Measurements from ENCODE around the gene SSNA1. TPM values are rescaled to one million over a fixed set of nuclear protein-coding genes. Genes with fewer than 3 reads are reported as not detected.
A peak's percentile ranks its signal among the peaks of the same experiment; 100 is the strongest.

SSNA1 gene
- total RNA-seq, 1 experiment from 2014 or later = 62.3 TPM

- peak within 1 kb of the TSS; percentile 89 for H3K4me3 ChIP-seq (ENCODE audit: low read depth, low read length)
- H3K9me3 Mint-ChIP-seq (ENCODE audit: unreplicated experiment) = no peaks in the 10 kb centered on the region
- H3K4me3 Mint-ChIP-seq (ENCODE audit: unreplicated experiment) = peak within 1 kb of the TSS; percentile 92
- H3K4me1 Mint-ChIP-seq (ENCODE audit: low read depth, unreplicated experiment) = peaks cover 12% of the 10 kb centered on the region
- TF ChIP-seq CTCF (IDR thresholded peaks at IDR 0.05; ENCODE audit: insufficient read depth in 1 of 2, low read depth in 1 of 2, low read length in 1 of 2, severe bottlenecking in 1 of 2, unreplicated experiment in 1 of 2) = no peak
- H3K27ac Mint-ChIP-seq (ENCODE audit: unreplicated experiment) = peak within 1 kb of the TSS; percentile 94
- POLR2A ChIA-PET = interaction anchor here (0.6 to 1.1 kb wide), 4 partner anchors 13 to 61 kb away, joined by 3 to 4 read pairs (median 3); no protein-coding TSS in a partner anchor
- DNase-seq = peak; percentile 88 to 91
- peaks cover 19% of the 10 kb centered on the region for H3K4me1 ChIP-seq
- H3K36me3 Mint-ChIP-seq (ENCODE audit: insufficient read depth, unreplicated experiment) = peaks cover 46% of the 10 kb centered on the region
- no peaks in the 10 kb centered on the region; the same call in 1 of the 2 replicates for H3K36me3 ChIP-seq (ENCODE audit: control insufficient read depth, insufficient read depth, low read length)
- H3K27me3 Mint-ChIP-seq (ENCODE audit: insufficient read depth, unreplicated experiment) = no peaks in the 10 kb centered on the region
- BruUV-seq (replicated peaks) = no TSS peak
- CTCF ChIA-PET = no interaction called here
- intact Hi-C loops (cut with micrococcal nuclease; ENCODE audit: unreplicated experiment) = no loop called here
- H3K27me3 ChIP-seq (replicated peaks; ENCODE audit: control insufficient read depth, insufficient read depth, low read length) = no peaks in the 10 kb centered on the region
- H3K9me3 ChIP-seq = no peaks in the 10 kb centered on the region
Observed at GRCh38 chr9:137205126-137206069, 16.9 kb downstream of the SSNA1 start, which contains the start of the genes NDOR1 and TMEM203. NDOR1 (plus strand) TSS chr9:137205700; CDS start chr9:137205778, 78 bp downstream. TMEM203 (minus strand) TSS chr9:137205648; CDS start chr9:137205414, 234 bp downstream.

GRCh38 chr9:137206602-137207001 is 18.1 kb downstream of the SSNA1 start:
- no peak for TF ChIP-seq CTCF (IDR thresholded peaks at IDR 0.05; ENCODE audit: insufficient read depth in 1 of 2, low read depth in 1 of 2, low read length in 1 of 2, severe bottlenecking in 1 of 2, unreplicated experiment in 1 of 2)
- Mint-ChIP-seq H3K4me1 (ENCODE audit: low read depth, unreplicated experiment) (peaks cover 12% of the 10 kb centered on the region), H3K9me3 (ENCODE audit: unreplicated experiment) (no peaks in the 10 kb centered on the region), H3K27me3 (ENCODE audit: insufficient read depth, unreplicated experiment) (no peaks in the 10 kb centered on the region), H3K36me3 (ENCODE audit: insufficient read depth, unreplicated experiment) (peaks cover 40% of the 10 kb centered on the region), H3K4me3 (ENCODE audit: unreplicated experiment) (peak overlapping the region; percentile 92), H3K27ac (ENCODE audit: unreplicated experiment) (peak overlapping the region; percentile 94)
- BruUV-seq (replicated peaks) = no TSS peak
- POLR2A ChIA-PET = no interaction called here
- Histone ChIP-seq H3K9me3 (no peaks in the 10 kb centered on the region), H3K4me1 (peaks cover 17% of the 10 kb centered on the region), H3K27me3 (replicated peaks; ENCODE audit: control insufficient read depth, insufficient read depth, low read length) (no peaks in the 10 kb centered on the region), H3K36me3 (ENCODE audit: control insufficient read depth, insufficient read depth, low read length) (no peaks in the 10 kb centered on the region; the same call in 1 of the 2 replicates), H3K4me3 (ENCODE audit: low read depth, low read length) (peak overlapping the region; percentile 89; the same call in 1 of the 2 replicates)
- CTCF ChIA-PET = no interaction called here
- no peak for DNase-seq
- intact Hi-C loops (cut with micrococcal nuclease; ENCODE audit: unreplicated experiment) = no loop called here

GRCh38 chr9:137211532-137211931 is 23.1 kb downstream of the SSNA1 start:
- Mint-ChIP-seq H3K4me1 (ENCODE audit: low read depth, unreplicated experiment) (peaks cover 9% of the 10 kb centered on the region), H3K4me3 (ENCODE audit: unreplicated experiment) (no peak overlapping the region), H3K9me3 (ENCODE audit: unreplicated experiment) (no peaks in the 10 kb centered on the region), H3K36me3 (ENCODE audit: insufficient read depth, unreplicated experiment) (peaks cover 30% of the 10 kb centered on the region), H3K27me3 (ENCODE audit: insufficient read depth, unreplicated experiment) (no peaks in the 10 kb centered on the region), H3K27ac (ENCODE audit: unreplicated experiment) (no peak overlapping the region)
- TF ChIP-seq CTCF (IDR thresholded peaks at IDR 0.05; ENCODE audit: insufficient read depth in 1 of 2, low read depth in 1 of 2, low read length in 1 of 2, severe bottlenecking in 1 of 2, unreplicated experiment in 1 of 2) = no peak
- CTCF ChIA-PET = no interaction called here
- Histone ChIP-seq H3K4me1 (peaks cover 4% of the 10 kb centered on the region; the same call in 1 of the 2 replicates), H3K36me3 (ENCODE audit: control insufficient read depth, insufficient read depth, low read length) (no peaks in the 10 kb centered on the region; the same call in 1 of the 2 replicates), H3K27me3 (replicated peaks; ENCODE audit: control insufficient read depth, insufficient read depth, low read length) (no peaks in the 10 kb centered on the region), H3K4me3 (ENCODE audit: low read depth, low read length) (no peak overlapping the region), H3K9me3 (no peaks in the 10 kb centered on the region)
- intact Hi-C loops (cut with micrococcal nuclease; ENCODE audit: unreplicated experiment) = no loop called here
- DNase-seq = no peak
- no TSS peak for BruUV-seq (replicated peaks)
- POLR2A ChIA-PET = no interaction called here

All from Caco-2 (cell line).